Esophagus muscularis mucosa (tissue), 4 donors: ENCODE measurements around the gene LMNTD2.

ENCODE experiments used
- CTCF ChIP-seq, 3 experiments: fragments of 200-600 bp in 2 of 3; fragments of 450-650 bp in 1 of 3; sonication (generic) in 2 of 3; IDR thresholded peaks; one replicate each; pipeline ENCODE4 v1.5.1; 2017 to 2019; ENCODE audit warnings: antibody characterized with exemption in 3 of 3, mild to moderate bottlenecking in 2 of 3, moderate library complexity in 1 of 3
- EP300 ChIP-seq: sonication (generic); formaldehyde crosslinking; IDR thresholded peaks from one replicate; pipeline ENCODE4 v1.6.1; 2017; ENCODE audit warnings: antibody characterized with exemption
- POLR2AphosphoS5 ChIP-seq, 2 donors: sonication (generic); formaldehyde crosslinking; IDR thresholded peaks; one replicate each; pipeline ENCODE4 v1.6.1; 2017; ENCODE audit warnings: antibody characterized with exemption in 2 of 2

GRCh38 chr11:556662-557256 lies 3.8 kb downstream of the LMNTD2 start:
- TF ChIP-seq POLR2AphosphoS5 (IDR thresholded peaks at IDR 0.05): no peak
- no peak for TF ChIP-seq CTCF (IDR thresholded peaks at IDR 0.05)
- TF ChIP-seq EP300: no peak
